ENCODE measurements around the gene FASN. TPM values are rescaled to one million over a fixed set of nuclear protein-coding genes. Genes with fewer than 3 reads are reported as not detected.

FASN gene
- total RNA-seq, 2 experiments from 2014 or later: 111 to 364 TPM

GRCh38 chr17:82064433-82065192 is 33.4 kb downstream of the FASN start:
- H3K9me2 ChIP-seq (ENCODE audit: insufficient read depth, low read length): no peaks in the 10 kb centered on the region
- ChIA-PET POLR2A (interaction anchor here (1.0 kb wide), 1 partner anchor 38 kb away, joined by 3 read pairs; no protein-coding TSS in a partner anchor), CTCF (ENCODE audit: unreplicated experiment) (interaction anchor here (0.9 kb wide), 1 partner anchor 27 kb away, joined by 3 read pairs; the partner anchor contains the start of gene DCXR)
- H3K9me3 ChIP-seq (ENCODE audit: low read length): no peaks in the 10 kb centered on the region
- H3K27ac ChIP-seq (ENCODE audit: low read depth, low read length, poor library complexity, severe bottlenecking): peak overlapping the region; percentile 42
- peaks cover 19% of the 10 kb centered on the region for H3K4me1 ChIP-seq (ENCODE audit: insufficient read depth, low read length, poor library complexity, severe bottlenecking)
- intact Hi-C loops (cut with micrococcal nuclease; ENCODE audit: unreplicated experiment): no loop called here
- DNase-seq (ENCODE audit: low spot score): peak; percentile 65
- H3K4me3 ChIP-seq (ENCODE audit: low read depth, low read length, poor library complexity, severe bottlenecking): peak overlapping the region; percentile 97
- peak overlapping the region; percentile 96 for H3K4me2 ChIP-seq (ENCODE audit: low read length)
- H4K20me1 ChIP-seq (ENCODE audit: insufficient read depth, low read length): no peaks in the 10 kb centered on the region; the same call in 1 of the 2 replicates
- H3K36me3 ChIP-seq (ENCODE audit: insufficient read depth, low read length): peaks cover 46% of the 10 kb centered on the region
- TSS peak; percentile 78 for BruUV-seq (replicated peaks)
- H2AFZ ChIP-seq (ENCODE audit: low read length): no peak overlapping the region
- TF ChIP-seq CTCF (conservative IDR thresholded peaks at IDR 0.05; ENCODE audit: low read length) (no peak), EZH2phosphoT487 (IDR thresholded peaks at IDR 0.05; ENCODE audit: borderline replicate concordance, low read depth, low read length) (no peak)
- H3K79me2 ChIP-seq (ENCODE audit: insufficient read depth, low read depth, low read length): peaks cover 18% of the 10 kb centered on the region; the same call in 1 of the 2 replicates

DNA sequence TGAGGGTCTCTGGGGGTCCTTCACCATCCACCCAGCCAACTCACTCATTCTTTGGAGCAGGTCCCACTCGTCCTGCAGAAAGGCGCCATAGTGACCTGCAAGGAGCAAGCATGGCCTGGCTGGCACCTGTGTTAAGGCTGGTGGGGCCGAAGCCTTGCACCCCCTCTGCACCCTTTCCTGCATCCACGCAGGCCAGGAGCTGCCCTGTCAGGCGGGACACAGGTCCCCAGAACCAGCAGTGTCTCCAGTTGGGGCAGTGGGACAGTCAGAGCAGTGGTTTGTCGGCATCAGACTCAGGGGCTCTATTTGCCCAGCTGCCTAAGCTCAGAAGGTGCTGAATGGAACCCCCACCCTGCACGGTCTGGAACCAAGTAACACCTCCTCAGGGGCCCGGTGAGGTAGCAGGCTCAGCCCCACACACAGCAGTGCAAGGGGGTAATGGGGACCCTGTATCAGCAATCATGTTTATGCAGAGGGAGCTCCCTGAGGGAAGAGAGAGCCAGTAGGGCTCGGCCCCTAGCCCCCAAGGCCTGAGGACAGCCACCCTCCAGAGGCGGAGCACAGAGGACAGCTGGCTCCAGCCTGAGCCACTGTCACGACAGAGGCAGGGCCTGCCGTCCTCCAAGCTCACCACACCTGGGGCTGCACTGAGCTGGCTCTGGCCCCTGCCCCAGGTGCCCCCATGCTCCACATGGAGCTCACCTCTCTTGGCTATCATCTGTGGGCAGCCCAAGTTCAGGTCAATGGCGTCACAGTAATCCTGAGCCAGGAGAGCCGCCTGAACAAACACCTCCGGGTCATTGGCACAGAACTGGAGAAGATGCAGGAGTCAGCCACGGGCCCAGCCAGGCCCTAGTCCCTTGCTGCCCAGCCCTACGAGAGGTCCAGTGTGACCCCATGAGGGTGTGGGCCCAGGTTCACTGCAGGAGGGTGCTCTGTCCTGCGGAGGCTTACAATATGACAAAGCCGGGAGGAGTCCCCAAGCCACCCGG is 34.3 kb downstream of the FASN start:
- peak overlapping the region; percentile 42 for H3K27ac ChIP-seq (ENCODE audit: low read depth, low read length, poor library complexity, severe bottlenecking)

More for the DNA sequence above, 34.3 kb downstream of the FASN start:
- H3K79me2 ChIP-seq (ENCODE audit: insufficient read depth, low read depth, low read length): peaks cover 18% of the 10 kb centered on the region; the same call in 1 of the 2 replicates
- DNase-seq (ENCODE audit: low spot score): no peak
- H2AFZ ChIP-seq (ENCODE audit: low read length): no peak overlapping the region
- intact Hi-C loops (cut with micrococcal nuclease; ENCODE audit: unreplicated experiment): no loop called here
- peak overlapping the region; percentile 97 for H3K4me3 ChIP-seq (ENCODE audit: low read depth, low read length, poor library complexity, severe bottlenecking)
- BruUV-seq (replicated peaks): no TSS peak
- peak overlapping the region; percentile 96 for H3K4me2 ChIP-seq (ENCODE audit: low read length)
- H4K20me1 ChIP-seq (ENCODE audit: insufficient read depth, low read length): no peaks in the 10 kb centered on the region; the same call in 1 of the 2 replicates
- TF ChIP-seq EZH2phosphoT487 (IDR thresholded peaks at IDR 0.05; ENCODE audit: borderline replicate concordance, low read depth, low read length) (no peak), CTCF (conservative IDR thresholded peaks at IDR 0.05; ENCODE audit: low read length) (no peak)
- peaks cover 19% of the 10 kb centered on the region for H3K4me1 ChIP-seq (ENCODE audit: insufficient read depth, low read length, poor library complexity, severe bottlenecking)
- ChIA-PET CTCF (ENCODE audit: unreplicated experiment) (no interaction called here), POLR2A (interaction anchor here (1.0 kb wide), 1 partner anchor 38 kb away, joined by 3 read pairs; no protein-coding TSS in a partner anchor)
- peaks cover 54% of the 10 kb centered on the region for H3K36me3 ChIP-seq (ENCODE audit: insufficient read depth, low read length)
- H3K9me3 ChIP-seq (ENCODE audit: low read length): no peaks in the 10 kb centered on the region
- H3K9me2 ChIP-seq (ENCODE audit: insufficient read depth, low read length): no peaks in the 10 kb centered on the region
